ENCODE data around the gene SNX14.

DNA sequence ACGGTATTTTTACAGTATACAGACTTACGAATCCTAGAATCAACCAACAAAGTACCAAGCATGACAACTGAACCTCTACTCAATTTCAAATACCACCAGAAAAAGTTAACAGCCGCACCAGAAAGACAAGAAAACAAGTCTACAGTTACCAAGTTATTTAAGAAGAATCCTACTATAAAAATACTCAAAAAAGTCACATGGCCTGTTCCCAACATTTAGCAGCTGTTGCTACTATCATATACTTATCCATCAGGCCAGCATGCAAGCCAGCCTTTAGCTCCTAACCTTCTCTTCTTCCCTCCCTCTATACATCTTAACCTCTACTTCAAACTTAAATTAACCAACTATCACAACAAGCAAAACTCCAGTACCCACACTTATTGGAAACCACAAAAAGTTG is 47.2 kb upstream of the SNX14 start:
- TF ChIP-seq ESRRG (CRISPR knock-in tag; IDR thresholded peaks at IDR 0.05): no peak
- no peak for TF ChIP-seq ARNTL (CRISPR knock-in tag; IDR thresholded peaks at IDR 0.05; ENCODE audit: borderline replicate concordance, low read depth)
- TF ChIP-seq ZFP30 (CRISPR knock-in tag; IDR thresholded peaks at IDR 0.05): no peak
- no peak for TF ChIP-seq CREB5 (CRISPR knock-in tag; IDR thresholded peaks at IDR 0.05; ENCODE audit: low read depth)
- TF ChIP-seq, protein P1, sequence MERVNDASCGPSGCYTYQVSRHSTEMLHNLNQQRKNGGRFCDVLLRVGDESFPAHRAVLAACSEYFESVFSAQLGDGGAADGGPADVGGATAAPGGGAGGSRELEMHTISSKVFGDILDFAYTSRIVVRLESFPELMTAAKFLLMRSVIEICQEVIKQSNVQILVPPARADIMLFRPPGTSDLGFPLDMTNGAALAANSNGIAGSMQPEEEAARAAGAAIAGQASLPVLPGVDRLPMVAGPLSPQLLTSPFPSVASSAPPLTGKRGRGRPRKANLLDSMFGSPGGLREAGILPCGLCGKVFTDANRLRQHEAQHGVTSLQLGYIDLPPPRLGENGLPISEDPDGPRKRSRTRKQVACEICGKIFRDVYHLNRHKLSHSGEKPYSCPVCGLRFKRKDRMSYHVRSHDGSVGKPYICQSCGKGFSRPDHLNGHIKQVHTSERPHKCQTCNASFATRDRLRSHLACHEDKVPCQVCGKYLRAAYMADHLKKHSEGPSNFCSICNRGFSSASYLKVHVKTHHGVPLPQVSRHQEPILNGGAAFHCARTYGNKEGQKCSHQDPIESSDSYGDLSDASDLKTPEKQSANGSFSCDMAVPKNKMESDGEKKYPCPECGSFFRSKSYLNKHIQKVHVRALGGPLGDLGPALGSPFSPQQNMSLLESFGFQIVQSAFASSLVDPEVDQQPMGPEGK (CRISPR knock-in tag; IDR thresholded peaks at IDR 0.05; ENCODE audit: borderline replicate concordance): no peak
- TF ChIP-seq, protein P2, sequence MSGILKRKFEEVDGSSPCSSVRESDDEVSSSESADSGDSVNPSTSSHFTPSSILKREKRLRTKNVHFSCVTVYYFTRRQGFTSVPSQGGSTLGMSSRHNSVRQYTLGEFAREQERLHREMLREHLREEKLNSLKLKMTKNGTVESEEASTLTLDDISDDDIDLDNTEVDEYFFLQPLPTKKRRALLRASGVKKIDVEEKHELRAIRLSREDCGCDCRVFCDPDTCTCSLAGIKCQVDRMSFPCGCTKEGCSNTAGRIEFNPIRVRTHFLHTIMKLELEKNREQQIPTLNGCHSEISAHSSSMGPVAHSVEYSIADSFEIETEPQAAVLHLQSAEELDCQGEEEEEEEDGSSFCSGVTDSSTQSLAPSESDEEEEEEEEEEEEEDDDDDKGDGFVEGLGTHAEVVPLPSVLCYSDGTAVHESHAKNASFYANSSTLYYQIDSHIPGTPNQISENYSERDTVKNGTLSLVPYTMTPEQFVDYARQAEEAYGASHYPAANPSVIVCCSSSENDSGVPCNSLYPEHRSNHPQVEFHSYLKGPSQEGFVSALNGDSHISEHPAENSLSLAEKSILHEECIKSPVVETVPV (CRISPR knock-in tag; IDR thresholded peaks at IDR 0.05): no peak
- no peak for TF ChIP-seq GLIS3 (CRISPR knock-in tag; IDR thresholded peaks at IDR 0.05)
- TF ChIP-seq TOX (CRISPR knock-in tag; IDR thresholded peaks at IDR 0.05; ENCODE audit: borderline replicate concordance): no peak
- no peak for TF ChIP-seq RARB (CRISPR knock-in tag; IDR thresholded peaks at IDR 0.05)
